T follicular helper cell (primary cell): ENCODE measurements around the gene GTSF1L.

Experiments used
- DNase-seq: peaks from one replicate; pipeline ENCODE4 v3.0.0-alpha.2; 2020; ENCODE audit warnings: low read depth

GTSF1L gene

GRCh38 chr20:43746344-43747137 lies 19.7 kb upstream of the GTSF1L start:
- no peak for DNase-seq

- no peak for DNase-seq
These were observed 18.3 kb upstream of the GTSF1L start for GRCh38 chr20:43744966-43745730.

GRCh38 chr20:43744151-43744611 lies 17.4 kb upstream of the GTSF1L start:
- DNase-seq, result no peak

DNA sequence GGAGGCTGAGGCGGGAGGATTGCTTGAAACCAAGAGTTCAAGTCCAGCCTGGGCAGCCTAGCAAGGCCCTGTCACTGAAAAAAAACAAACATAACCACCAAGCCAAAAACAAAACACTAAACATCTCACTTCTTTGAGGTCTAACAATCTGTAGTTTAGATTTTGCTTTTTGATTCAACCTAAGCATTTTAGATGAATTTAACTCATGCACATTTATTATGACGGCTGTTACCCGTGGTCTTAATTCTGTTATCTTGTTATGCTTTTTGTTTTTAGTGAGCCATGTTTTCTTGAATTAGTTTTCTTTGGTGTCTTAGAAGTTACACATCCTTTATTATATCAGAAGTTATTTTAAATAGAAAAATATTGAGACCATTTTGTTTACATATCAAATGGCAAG lies 13.8 kb upstream of the GTSF1L start:
- DNase-seq, result no peak

- DNase-seq, result no peak
These were observed 12.4 kb upstream of the GTSF1L start for GRCh38 chr20:43739148-43739749.

- DNase-seq, result no peak
These were observed 11.1 kb upstream of the GTSF1L start for GRCh38 chr20:43737925-43738324.

- no peak for DNase-seq
These were observed 9.9 kb upstream of the GTSF1L start for GRCh38 chr20:43736588-43737158.

DNA sequence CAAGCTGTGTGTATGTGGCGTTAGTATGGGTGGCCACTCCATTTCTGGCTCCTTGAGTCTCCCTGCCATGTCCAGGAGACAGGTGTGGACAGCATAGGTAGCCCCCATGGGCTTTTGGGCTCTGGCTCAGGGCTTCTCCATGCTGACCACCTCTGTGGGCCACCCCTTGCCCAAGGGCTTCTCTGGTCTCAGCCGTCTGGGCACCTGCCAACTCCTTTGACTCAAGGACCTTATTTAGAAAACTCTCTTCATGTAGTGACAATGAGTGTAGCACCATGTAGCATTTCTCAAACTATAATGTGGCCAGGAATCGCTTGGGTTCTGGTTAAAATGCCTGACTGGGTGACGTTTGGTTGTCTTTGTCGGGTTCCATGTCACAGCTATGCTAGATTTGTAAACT lies 5.1 kb upstream of the GTSF1L start:
- no peak for DNase-seq

DNA sequence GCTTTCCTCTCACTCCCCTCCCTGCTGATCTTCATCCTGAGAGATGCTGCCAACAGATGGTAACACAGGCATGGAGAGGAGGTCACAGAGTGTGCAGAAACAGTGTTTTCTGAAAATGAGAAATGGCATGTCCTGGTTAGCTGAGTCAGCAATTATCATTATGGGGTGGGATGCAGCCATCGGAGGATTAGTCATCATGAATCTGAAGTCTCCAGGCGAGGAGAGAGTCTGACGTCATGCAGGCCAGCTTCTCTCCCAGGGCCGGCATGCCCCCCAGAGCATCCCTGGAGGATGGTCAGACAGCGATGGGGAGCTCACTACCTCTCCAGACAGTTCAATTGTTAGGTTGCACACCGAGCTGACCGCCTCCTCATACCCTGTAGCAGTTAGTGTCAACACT lies 4.7 kb upstream of the GTSF1L start:
- DNase-seq, result no peak

- no peak for DNase-seq
These were observed 2.0 kb upstream of the GTSF1L start for GRCh38 chr20:43728686-43729255.

GRCh38 chr20:43727980-43728590 lies 1.3 kb upstream of the GTSF1L start:
- DNase-seq, result peak; percentile 10

DNA sequence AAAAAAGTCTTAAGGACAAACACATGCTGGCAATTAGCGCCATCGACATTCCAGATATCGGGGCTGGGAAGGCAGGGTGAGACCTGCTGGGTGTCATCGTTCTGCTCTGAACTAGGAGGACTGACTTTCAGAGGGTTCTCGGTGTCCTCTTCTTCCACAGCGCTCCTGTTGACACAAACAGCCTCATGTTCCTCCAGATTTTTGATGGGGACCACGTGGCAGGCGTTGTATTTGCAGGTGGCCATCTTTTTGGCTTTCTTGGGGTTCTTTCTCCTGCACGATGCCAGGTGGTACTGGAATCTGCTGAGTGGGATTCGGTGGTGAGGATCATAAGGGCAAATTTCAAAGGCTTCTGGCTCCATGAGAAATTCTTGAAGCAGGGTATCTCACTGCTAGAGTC lies 469 bp downstream of the GTSF1L start:
- no peak for DNase-seq

- no peak for DNase-seq
These were observed 1.1 kb downstream of the GTSF1L start for GRCh38 chr20:43725666-43726065.

- no peak for DNase-seq
These were observed 2.4 kb downstream of the GTSF1L start for GRCh38 chr20:43724383-43724782.

- no peak for DNase-seq
These were observed 3.1 kb downstream of the GTSF1L start for GRCh38 chr20:43723735-43724134.

DNA sequence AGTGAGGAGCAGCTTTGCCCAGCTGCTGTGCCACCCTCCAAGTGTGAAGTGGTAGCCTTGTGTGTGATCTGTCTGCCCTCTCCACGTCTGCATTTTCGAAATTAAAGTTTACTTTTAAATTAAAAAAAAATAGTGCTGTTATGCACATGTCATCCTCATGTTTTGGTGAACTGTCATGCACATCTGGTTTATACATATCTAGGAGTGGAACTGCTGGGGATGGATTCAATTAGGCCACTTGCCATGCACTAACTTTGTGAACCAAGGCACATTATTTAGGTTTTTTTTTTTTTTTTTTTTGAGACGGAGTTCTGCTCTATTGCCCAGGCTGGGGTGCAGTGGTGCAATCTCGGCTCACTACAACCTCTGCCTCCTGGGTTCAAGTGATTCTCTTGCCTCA lies 3.6 kb downstream of the GTSF1L start:
- no peak for DNase-seq

DNA sequence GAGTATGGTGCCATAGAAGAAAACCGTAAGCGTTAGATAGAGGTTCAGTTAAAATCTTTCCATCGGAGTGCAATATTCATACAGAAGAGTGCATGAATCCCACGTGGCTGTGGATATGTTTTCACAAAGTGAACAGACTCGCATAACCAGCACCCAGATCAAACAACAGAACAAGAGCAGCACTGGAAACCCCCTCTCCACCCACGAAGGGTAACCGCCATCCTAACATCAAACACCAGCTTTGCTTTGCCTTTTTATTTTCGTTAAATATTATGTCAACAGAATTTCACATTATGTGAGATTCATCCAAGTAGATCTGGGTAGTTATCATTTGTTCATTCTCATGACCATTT lies 4.7 kb downstream of the GTSF1L start:
- peak; percentile 47 for DNase-seq

GRCh38 chr20:43721429-43722152 lies 5.2 kb downstream of the GTSF1L start:
- DNase-seq, result no peak

DNA sequence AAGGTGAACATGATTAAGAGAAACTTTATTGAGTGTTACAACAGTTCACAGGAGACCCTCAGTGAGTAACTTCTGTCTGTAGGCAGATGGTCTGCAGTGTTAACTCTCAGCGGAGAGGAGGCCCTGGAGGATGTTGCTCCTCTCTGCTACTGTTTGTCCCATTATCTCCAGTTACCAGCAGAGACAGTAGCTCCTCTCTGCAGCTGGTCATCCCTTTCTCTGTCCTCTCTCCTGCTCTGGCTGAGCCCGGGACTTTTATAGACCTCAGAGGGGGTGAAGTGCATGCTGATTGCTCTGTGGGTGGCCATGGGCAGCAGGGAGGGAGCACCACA lies 5.7 kb downstream of the GTSF1L start:
- DNase-seq, result no peak

GRCh38 chr20:43720007-43720406 lies 6.8 kb downstream of the GTSF1L start:
- no peak for DNase-seq

DNA sequence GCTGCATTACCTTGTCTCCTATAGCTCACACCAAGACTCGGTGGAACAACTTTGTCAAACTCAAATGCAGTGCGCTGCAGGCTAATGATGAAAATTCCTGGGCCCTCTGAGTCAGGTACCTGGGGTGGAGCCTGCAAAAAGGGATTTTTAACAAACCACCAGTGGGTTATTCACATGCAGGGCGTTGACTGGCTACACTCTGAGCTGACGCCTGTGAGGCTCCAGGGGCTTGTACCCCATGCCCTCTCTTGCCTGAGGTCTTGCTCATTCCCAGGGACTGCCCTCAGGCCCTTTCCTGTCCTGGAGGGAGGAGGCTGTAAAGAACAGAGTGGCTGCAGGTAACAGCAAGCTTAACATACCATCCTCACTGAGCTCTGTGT lies 9.2 kb downstream of the GTSF1L start:
- DNase-seq, result no peak
